ENCODE data around the gene RBM47. TPM values are rescaled to one million over a fixed set of nuclear protein-coding genes. Genes with fewer than 3 reads are reported as not detected.

Gene RBM47
- total and polyA plus RNA-seq, 10 of the 15 experiments (the other 5 are each of a cell fraction or from before 2014, with no cell fraction given), result 7.9 to 45.0 (median 28.7) TPM

DNA sequence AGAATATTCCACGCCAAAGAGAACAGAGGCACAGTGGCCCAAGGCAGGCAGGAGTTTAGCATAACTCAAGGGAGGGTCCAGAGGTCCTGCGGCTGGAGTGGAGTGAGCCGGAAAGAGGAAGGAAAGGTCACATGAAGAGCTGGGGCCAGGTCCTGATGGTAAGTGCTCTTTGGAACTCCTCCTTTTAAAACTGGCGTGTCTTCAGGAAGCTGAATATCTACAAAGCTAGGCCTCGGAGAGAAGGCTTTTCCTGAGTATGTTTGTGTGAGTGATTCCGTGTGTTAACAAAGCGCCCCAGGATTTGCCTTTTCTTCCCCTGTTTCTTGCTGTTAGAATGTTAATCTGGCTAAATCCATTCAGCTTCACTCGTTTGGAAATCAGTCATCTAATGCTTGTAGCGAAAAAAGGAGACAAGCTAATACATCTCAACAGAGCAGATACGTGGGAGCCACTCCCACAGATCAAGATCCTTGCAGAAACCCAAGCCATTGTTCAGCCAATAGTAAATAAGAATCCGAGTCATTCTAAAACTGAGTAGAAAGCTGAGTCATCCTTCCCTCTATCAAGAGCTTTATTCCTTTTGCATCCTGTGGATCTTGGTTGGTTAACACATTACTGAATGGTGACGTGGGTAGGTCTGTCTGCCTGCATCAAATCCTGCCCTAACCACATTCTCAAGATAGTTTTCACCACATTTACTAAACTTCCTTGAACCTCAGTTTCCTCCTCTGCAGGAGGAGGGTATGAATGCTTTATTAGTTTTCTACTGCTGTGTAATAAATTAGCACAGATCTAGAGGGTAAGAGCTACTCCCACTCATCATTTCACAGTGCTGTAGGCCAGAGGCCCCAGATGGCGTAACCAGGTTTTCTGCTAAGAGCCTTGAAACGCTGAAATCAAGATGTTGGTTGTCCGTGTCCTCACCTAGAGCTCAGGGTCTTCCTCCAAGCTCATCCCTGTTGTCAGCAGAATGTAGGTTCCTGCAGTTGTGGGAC lies 43.2 kb upstream of the RBM47 start (continued):
- TF ChIP-seq REST (IDR thresholded peaks at IDR 0.05; ENCODE audit: low read depth, low read length) (no peak), TCF12 (IDR thresholded peaks at IDR 0.05; ENCODE audit: low read depth, low read length) (no peak), ATF7 (IDR thresholded peaks at IDR 0.05; ENCODE audit: low read depth) (peak; percentile 93), MAX (IDR thresholded peaks at IDR 0.05; ENCODE audit: low read depth, low read length) (no peak), SIN3A (IDR thresholded peaks at IDR 0.05; ENCODE audit: low read depth, low read length) (no peak), JUNB (IDR thresholded peaks at IDR 0.05) (peak; percentile 92), YBX1 (IDR thresholded peaks at IDR 0.05) (no peak), MEF2B (IDR thresholded peaks at IDR 0.05; ENCODE audit: partially characterized antibody, poor library complexity, severe bottlenecking) (peak; percentile 62), NFYA (IDR thresholded peaks at IDR 0.05; ENCODE audit: borderline replicate concordance, low read depth, low read length) (no peak), CREB1 (IDR thresholded peaks at IDR 0.05; ENCODE audit: low read depth) (peak; percentile 86), FOXK2 (IDR thresholded peaks at IDR 0.05) (no peak), NRF1 (conservative IDR thresholded peaks at IDR 0.05; ENCODE audit: low read depth, low read length) (no peak), RELB (IDR thresholded peaks at IDR 0.05; ENCODE audit: low read depth) (peak; percentile 91; the same call in 1 of the 2 replicates)
- TF ChIP-seq, protein P1, sequence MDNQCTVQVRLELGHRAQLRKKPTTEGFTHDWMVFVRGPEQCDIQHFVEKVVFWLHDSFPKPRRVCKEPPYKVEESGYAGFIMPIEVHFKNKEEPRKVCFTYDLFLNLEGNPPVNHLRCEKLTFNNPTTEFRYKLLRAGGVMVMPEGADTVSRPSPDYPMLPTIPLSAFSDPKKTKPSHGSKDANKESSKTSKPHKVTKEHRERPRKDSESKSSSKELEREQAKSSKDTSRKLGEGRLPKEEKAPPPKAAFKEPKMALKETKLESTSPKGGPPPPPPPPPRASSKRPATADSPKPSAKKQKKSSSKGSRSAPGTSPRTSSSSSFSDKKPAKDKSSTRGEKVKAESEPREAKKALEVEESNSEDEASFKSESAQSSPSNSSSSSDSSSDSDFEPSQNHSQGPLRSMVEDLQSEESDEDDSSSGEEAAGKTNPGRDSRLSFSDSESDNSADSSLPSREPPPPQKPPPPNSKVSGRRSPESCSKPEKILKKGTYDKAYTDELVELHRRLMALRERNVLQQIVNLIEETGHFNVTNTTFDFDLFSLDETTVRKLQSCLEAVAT (IDR thresholded peaks at IDR 0.05), result peak; percentile 79
- TF ChIP-seq, protein P2, sequence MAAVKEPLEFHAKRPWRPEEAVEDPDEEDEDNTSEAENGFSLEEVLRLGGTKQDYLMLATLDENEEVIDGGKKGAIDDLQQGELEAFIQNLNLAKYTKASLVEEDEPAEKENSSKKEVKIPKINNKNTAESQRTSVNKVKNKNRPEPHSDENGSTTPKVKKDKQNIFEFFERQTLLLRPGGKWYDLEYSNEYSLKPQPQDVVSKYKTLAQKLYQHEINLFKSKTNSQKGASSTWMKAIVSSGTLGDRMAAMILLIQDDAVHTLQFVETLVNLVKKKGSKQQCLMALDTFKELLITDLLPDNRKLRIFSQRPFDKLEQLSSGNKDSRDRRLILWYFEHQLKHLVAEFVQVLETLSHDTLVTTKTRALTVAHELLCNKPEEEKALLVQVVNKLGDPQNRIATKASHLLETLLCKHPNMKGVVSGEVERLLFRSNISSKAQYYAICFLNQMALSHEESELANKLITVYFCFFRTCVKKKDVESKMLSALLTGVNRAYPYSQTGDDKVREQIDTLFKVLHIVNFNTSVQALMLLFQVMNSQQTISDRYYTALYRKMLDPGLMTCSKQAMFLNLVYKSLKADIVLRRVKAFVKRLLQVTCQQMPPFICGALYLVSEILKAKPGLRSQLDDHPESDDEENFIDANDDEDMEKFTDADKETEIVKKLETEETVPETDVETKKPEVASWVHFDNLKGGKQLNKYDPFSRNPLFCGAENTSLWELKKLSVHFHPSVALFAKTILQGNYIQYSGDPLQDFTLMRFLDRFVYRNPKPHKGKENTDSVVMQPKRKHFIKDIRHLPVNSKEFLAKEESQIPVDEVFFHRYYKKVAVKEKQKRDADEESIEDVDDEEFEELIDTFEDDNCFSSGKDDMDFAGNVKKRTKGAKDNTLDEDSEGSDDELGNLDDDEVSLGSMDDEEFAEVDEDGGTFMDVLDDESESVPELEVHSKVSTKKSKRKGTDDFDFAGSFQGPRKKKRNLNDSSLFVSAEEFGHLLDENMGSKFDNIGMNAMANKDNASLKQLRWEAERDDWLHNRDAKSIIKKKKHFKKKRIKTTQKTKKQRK (IDR thresholded peaks at IDR 0.05; ENCODE audit: low read depth, low read length), result no peak
- TF ChIP-seq, protein P3, sequence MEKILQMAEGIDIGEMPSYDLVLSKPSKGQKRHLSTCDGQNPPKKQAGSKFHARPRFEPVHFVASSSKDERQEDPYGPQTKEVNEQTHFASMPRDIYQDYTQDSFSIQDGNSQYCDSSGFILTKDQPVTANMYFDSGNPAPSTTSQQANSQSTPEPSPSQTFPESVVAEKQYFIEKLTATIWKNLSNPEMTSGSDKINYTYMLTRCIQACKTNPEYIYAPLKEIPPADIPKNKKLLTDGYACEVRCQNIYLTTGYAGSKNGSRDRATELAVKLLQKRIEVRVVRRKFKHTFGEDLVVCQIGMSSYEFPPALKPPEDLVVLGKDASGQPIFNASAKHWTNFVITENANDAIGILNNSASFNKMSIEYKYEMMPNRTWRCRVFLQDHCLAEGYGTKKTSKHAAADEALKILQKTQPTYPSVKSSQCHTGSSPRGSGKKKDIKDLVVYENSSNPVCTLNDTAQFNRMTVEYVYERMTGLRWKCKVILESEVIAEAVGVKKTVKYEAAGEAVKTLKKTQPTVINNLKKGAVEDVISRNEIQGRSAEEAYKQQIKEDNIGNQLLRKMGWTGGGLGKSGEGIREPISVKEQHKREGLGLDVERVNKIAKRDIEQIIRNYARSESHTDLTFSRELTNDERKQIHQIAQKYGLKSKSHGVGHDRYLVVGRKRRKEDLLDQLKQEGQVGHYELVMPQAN (conservative IDR thresholded peaks at IDR 0.05), result no peak

All from GM12878 (cell line).